Regular cardiac myocyte (primary cell): ENCODE results near the gene CBY2. TPM values are rescaled to one million over a fixed set of nuclear protein-coding genes. Genes with fewer than 3 reads are reported as not detected.

Experiments used
- total RNA-seq: library from RNA; depleted of rRNA; stranded (reverse); fragments of >200 nt; gene quantifications from 2 replicates; pipeline ENCODE4 v1.2.3, GENCODE V29; 2014

The CBY2 gene
- not detected in 2 replicates for total RNA-seq

GRCh38 chr13:45702088-45702487 lies at the start of gene CBY2:
TSS of gene CBY2 (plus strand) at chr13:45702320. CDS start at chr13:45702391, 71 bp downstream.

Other genes starting within 250 kb of the CBY2 start
- gene COG3, start 237.4 kb upstream of the CBY2 start, total RNA-seq = 29.5 and 42.0 TPM in 2 replicates
- not detected in 2 replicates for gene ERICH6B, start 86.6 kb upstream of the CBY2 start, total RNA-seq
- gene SIAH3, start 149.4 kb downstream of the CBY2 start, total RNA-seq = not detected in 2 replicates